H1 (cell line): ENCODE results near the gene TNFSF15. TPM values are rescaled to one million over a fixed set of nuclear protein-coding genes. Genes with fewer than 3 reads are reported as not detected.

ENCODE experiments used
- EZH2 ChIP-seq: fragments of 200-600 bp; sonication (generic); IDR thresholded peaks from 2 replicates; pipeline ENCODE4 v1.7.1; 2012; ENCODE audit warnings: low read depth, mild to moderate bottlenecking, moderate library complexity, low read length, inconsistent platforms; ENCODE audit not compliant: severe bottlenecking
- polyA plus RNA-seq, 7 experiments: library from polyadenylated mRNA; depleted of rRNA in 3 of 7; stranded (reverse) in 5 of 7; unstranded in 2 of 7; fragments of >200 nt in 5 of 7; fragments of 200-250 nt in 2 of 7; gene quantifications; 1 replicate in 5 of 7; 2 replicates in 1 of 7; 4 replicates in 1 of 7; pipeline versions ENCODE4 v1.2.1 to v1.2.3, GENCODE V29; 2011 to 2013; ENCODE audit warnings: missing spikeins in 2 of 7, mixed read lengths in 2 of 7
- total RNA-seq: library from RNA; stranded (reverse); fragmentation: NEBNext Ultra II Directional; extraction: Animal tissue kit (Norgen Biotek cat#: 25700); gene quantifications from 2 replicates; pipeline ENCODE4 v1.2.1, GENCODE V29; 2021

The TNFSF15 gene
- total and polyA plus RNA-seq, 2 of the 8 experiments (the other 6 are each of a cell fraction or from before 2014, with no cell fraction given), result 0.09 to 0.17 TPM

DNA sequence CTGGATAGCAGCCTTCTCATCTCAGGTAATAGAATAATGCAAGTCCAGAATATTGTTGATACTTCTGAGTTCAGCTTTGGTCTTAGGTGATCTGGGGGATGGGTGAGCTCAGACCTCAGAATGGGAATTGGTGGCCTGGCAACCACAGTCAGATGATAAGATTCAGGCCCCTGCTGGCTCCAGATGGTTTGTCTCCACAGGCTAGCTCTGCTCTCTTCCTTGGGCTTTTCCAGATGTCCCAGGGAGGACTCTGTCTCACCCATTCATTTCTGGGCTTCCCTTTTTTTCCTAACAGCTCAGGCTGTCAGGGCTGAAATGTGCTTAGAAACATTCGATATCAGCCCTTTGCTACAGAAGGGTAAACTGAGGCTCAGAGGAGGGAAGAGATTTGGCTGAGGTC is 17.6 kb upstream of the TNFSF15 start (continued):
- TF ChIP-seq EZH2, result no peak
